Memory B cell (primary cell): Measurements from ENCODE around the gene DPP6.

Experiments
- ATAC-seq: fragments of 150-1000 bp; cut with Tn5 transposase; 2 replicates; pipeline ENCODE4 v1.10.0; 2021; ENCODE audit warnings: low read depth, mild to moderate bottlenecking, moderate library complexity
- DNase-seq, 2 donors: peaks; one replicate each; pipeline ENCODE4 v3.0.0; 2022; ENCODE audit warnings: low spot score in 2 of 2
- H3K27ac Mint-ChIP-seq: one replicate; pipeline ENCODE4 v1.8.0; 2022; ENCODE audit warnings: mild to moderate bottlenecking, moderate library complexity, mixed read lengths
- H3K27me3 Mint-ChIP-seq: one replicate; pipeline ENCODE4 v1.8.0; 2022; ENCODE audit warnings: mixed read lengths
- H3K36me3 Mint-ChIP-seq: one replicate; pipeline ENCODE4 v1.8.0; 2022; ENCODE audit warnings: mild to moderate bottlenecking, mixed read lengths
- H3K4me1 Mint-ChIP-seq: one replicate; pipeline ENCODE4 v1.8.0; 2022; ENCODE audit warnings: mixed read lengths
- H3K4me3 Mint-ChIP-seq: one replicate; pipeline ENCODE4 v1.8.0; 2022; ENCODE audit warnings: mild to moderate bottlenecking, moderate library complexity, mixed read lengths
- H3K9me3 Mint-ChIP-seq: one replicate; pipeline ENCODE4 v1.8.0; 2022; ENCODE audit warnings: mixed read lengths

The DPP6 gene

GRCh38 chr7:154910977-154911376, 858.8 kb downstream of the DPP6 start:
- Mint-ChIP-seq H3K4me1 (peaks cover 5% of the 10 kb centered on the region), H3K27me3 (peaks cover 16% of the 10 kb centered on the region), H3K9me3 (peaks cover 2% of the 10 kb centered on the region), H3K4me3 (no peak overlapping the region), H3K27ac (no peak overlapping the region), H3K36me3 (peaks cover 3% of the 10 kb centered on the region)
- ATAC-seq (no peak), DNase-seq (no peak)

GRCh38 chr7:154911411-154911810, 859.2 kb downstream of the DPP6 start:
- Mint-ChIP-seq H3K36me3 (peaks cover 3% of the 10 kb centered on the region), H3K4me3 (no peak overlapping the region), H3K27me3 (peaks cover 16% of the 10 kb centered on the region), H3K27ac (no peak overlapping the region), H3K4me1 (peaks cover 5% of the 10 kb centered on the region), H3K9me3 (peaks cover 2% of the 10 kb centered on the region)
- no peak for DNase-seq
- ATAC-seq: no peak

DNA sequence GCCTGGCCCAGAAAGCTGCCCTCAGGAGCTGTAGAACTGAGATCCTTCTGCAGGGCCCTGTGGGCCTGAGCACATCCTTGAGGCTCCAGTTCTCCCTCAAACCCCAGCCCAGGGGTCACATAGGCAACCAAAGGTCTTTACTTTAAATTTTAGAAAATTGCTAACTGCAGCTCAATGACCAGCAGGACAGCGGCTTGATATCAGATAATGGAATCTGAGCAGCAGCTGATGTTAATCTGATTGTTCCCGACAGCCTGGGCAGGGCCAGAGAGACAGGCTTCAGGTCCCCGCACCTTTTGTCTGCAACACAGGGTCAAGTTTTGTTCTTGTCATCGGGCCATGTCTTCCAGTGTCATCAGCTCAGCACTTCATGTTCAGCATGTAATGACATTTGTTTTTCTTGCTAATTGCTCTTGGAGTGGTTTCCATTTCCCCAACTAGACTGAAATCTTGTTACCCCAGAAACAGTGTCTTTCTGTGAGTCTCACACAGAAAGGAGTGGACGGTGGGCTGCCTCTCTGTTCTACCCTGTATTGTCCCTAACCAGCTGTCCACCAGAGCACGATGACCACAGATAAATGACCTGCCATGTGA, 859.8 kb downstream of the DPP6 start:
- Mint-ChIP-seq H3K4me3 (no peak overlapping the region), H3K27me3 (peaks cover 16% of the 10 kb centered on the region), H3K9me3 (peaks cover 2% of the 10 kb centered on the region), H3K4me1 (peaks cover 5% of the 10 kb centered on the region), H3K27ac (no peak overlapping the region), H3K36me3 (peaks cover 3% of the 10 kb centered on the region)
- ATAC-seq (no peak), DNase-seq (no peak)

DNA sequence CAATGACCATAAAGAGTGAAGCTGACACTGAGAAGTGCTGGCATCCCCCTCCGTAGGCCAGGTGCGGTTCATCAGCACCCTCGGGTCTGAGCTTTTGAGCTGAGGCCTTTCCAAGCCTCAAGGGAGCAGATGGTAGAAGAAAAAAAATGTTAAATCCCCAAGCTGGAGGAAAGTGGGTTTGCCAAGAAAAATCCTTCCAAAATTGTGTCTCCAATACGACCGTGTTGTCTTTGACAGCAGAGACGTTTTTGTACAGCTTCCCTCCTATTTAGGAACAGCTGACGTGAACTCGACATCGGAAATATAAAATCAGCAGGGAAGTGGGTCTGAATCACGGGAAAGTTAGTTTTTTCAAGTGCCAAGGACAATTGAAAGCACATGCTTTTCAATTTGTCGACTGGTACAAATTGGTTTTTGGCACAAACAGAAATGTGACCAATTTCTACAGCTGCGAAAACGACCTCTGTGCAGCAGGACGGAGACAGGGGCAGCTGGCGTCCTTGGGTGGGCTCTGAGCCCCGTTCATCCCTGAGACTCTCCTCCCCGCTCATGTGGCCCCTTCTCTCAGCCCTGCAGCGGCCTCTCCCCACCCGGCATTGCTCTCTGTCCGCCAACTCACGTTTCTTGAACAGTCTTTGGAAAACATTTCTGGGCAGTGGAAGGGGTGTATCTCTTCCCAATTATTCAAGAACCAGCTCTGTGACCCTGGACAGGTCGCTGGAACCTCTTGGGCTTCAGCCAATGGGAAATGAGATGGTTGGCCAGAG, 860.9 kb downstream of the DPP6 start:
- Mint-ChIP-seq H3K9me3 (peaks cover 2% of the 10 kb centered on the region), H3K4me3 (peak overlapping the region; percentile 12), H3K36me3 (peaks cover 3% of the 10 kb centered on the region), H3K27ac (no peak overlapping the region), H3K27me3 (peaks cover 16% of the 10 kb centered on the region), H3K4me1 (peaks cover 5% of the 10 kb centered on the region)
- ATAC-seq: no peak
- DNase-seq: no peak

- H3K4me1 Mint-ChIP-seq: peaks cover 5% of the 10 kb centered on the region
- peak overlapping the region; percentile 87 for H3K4me3 Mint-ChIP-seq
- H3K36me3 Mint-ChIP-seq: peaks cover 3% of the 10 kb centered on the region
- peak; percentile 89 to 96 for DNase-seq
- peaks cover 16% of the 10 kb centered on the region for H3K27me3 Mint-ChIP-seq
- ATAC-seq: peak; percentile 93
- no peak overlapping the region for H3K27ac Mint-ChIP-seq
- peaks cover 2% of the 10 kb centered on the region for H3K9me3 Mint-ChIP-seq
Observed at GRCh38 chr7:154913638-154914307, 861.6 kb downstream of the DPP6 start.

GRCh38 chr7:154914308-154914995, 862.3 kb downstream of the DPP6 start:
- H3K4me1 Mint-ChIP-seq: peaks cover 5% of the 10 kb centered on the region
- ATAC-seq (peak; percentile 23), DNase-seq (peak in 1 of 2 donors; percentile 27)
- H3K36me3 Mint-ChIP-seq: peaks cover 3% of the 10 kb centered on the region
- H3K4me3 Mint-ChIP-seq: peak overlapping the region; percentile 56
- H3K27ac Mint-ChIP-seq: no peak overlapping the region
- H3K9me3 Mint-ChIP-seq: peaks cover 2% of the 10 kb centered on the region
- H3K27me3 Mint-ChIP-seq: peaks cover 13% of the 10 kb centered on the region

GRCh38 chr7:154914996-154915380, 862.8 kb downstream of the DPP6 start:
- H3K36me3 Mint-ChIP-seq: peaks cover 3% of the 10 kb centered on the region
- DNase-seq (no peak), ATAC-seq (peak; percentile 25)
- peaks cover 5% of the 10 kb centered on the region for H3K4me1 Mint-ChIP-seq
- peaks cover 13% of the 10 kb centered on the region for H3K27me3 Mint-ChIP-seq
- peaks cover 2% of the 10 kb centered on the region for H3K9me3 Mint-ChIP-seq
- no peak overlapping the region for H3K27ac Mint-ChIP-seq
- peak overlapping the region; percentile 56 for H3K4me3 Mint-ChIP-seq

- no peak for DNase-seq
Observed at GRCh38 chr7:154915600-154915999, 863.4 kb downstream of the DPP6 start.

DNA sequence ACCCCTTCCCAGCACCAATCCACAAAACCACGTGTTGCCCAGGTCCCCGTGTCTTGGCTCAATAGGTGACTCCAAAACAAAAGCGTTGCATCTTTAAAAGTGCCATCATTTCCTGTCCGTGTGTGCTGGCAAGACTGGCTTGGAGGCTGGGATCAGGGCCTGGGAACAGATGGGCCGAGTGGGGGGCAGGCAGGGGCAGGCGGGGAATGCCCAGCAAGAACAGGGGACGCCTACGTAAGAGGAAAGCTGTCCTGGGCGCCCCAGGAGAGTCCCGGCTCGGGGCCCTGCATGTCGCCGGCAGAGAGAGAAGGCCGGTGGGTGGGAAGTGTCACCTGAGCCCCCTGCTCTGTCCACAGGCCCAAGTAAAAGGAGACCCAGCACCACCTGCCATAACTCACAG, 864.2 kb downstream of the DPP6 start:
- Mint-ChIP-seq H3K36me3 (peaks cover under 1% of the 10 kb centered on the region), H3K27me3 (peaks cover 8% of the 10 kb centered on the region), H3K9me3 (peaks cover under 1% of the 10 kb centered on the region), H3K27ac (no peak overlapping the region), H3K4me3 (no peak overlapping the region), H3K4me1 (peaks cover 5% of the 10 kb centered on the region)
- DNase-seq: no peak
- no peak for ATAC-seq

More at GRCh38 chr7:154915600-154915999, 863.4 kb downstream of the DPP6 start:
- Mint-ChIP-seq H3K9me3 (peaks cover 2% of the 10 kb centered on the region), H3K27me3 (peaks cover 13% of the 10 kb centered on the region), H3K36me3 (peaks cover 3% of the 10 kb centered on the region), H3K27ac (no peak overlapping the region), H3K4me1 (peaks cover 5% of the 10 kb centered on the region), H3K4me3 (peak overlapping the region; percentile 18)
- ATAC-seq: no peak

DNA sequence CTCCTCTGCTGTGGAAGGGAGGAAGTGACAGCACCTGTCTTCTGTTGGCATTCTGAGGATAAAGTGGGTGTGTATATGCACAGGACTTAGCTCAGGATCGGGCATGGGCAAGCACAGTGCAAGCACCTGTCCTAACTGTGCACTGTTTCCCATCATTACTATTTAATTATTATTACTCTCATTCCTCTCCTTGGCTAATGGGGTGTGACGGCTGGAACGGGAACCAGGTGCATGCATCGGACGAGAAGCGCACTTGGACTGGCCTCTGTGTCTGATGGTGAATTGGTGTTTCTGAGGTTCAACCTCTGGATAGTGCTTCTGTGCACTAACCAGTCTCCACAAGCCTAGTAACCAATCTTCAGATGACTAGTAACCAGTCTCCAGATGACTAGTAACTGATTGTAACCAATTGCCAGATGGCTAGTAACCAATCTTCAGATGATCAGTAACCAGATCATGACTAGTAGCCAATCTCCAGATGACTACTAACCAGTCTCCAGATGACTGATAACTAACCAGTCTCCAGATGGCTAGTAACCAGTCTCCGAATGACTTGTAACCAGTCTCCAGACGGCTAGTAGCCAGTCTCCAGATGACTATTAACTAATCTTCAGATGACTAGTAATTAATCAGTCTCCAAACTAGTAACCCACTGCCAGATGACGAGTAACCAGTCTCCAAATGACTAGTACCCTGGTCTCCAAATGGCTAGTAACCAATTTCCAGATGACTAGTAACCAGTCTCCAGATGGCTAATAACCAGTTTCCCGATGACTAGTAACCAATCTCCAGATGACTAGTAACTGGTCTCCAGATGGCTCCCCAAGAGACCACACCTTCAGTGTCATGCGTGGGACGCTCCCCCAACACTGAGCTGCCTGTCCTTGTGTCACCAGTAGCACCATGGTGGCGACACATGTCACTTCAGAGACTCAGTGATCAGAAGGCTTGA, 864.9 kb downstream of the DPP6 start:
- Mint-ChIP-seq H3K27me3 (peaks cover 7% of the 10 kb centered on the region), H3K4me1 (peaks cover 5% of the 10 kb centered on the region), H3K27ac (no peak overlapping the region), H3K4me3 (no peak overlapping the region), H3K9me3 (no peaks in the 10 kb centered on the region), H3K36me3 (no peaks in the 10 kb centered on the region)
- no peak for DNase-seq
- ATAC-seq: no peak

GRCh38 chr7:154917808-154918160, 865.6 kb downstream of the DPP6 start:
- ATAC-seq (no peak), DNase-seq (no peak)
- H3K9me3 Mint-ChIP-seq: no peaks in the 10 kb centered on the region
- H3K4me1 Mint-ChIP-seq: peaks cover 5% of the 10 kb centered on the region
- no peaks in the 10 kb centered on the region for H3K36me3 Mint-ChIP-seq
- peaks cover 6% of the 10 kb centered on the region for H3K27me3 Mint-ChIP-seq
- H3K27ac Mint-ChIP-seq: no peak overlapping the region
- H3K4me3 Mint-ChIP-seq: no peak overlapping the region

DNA sequence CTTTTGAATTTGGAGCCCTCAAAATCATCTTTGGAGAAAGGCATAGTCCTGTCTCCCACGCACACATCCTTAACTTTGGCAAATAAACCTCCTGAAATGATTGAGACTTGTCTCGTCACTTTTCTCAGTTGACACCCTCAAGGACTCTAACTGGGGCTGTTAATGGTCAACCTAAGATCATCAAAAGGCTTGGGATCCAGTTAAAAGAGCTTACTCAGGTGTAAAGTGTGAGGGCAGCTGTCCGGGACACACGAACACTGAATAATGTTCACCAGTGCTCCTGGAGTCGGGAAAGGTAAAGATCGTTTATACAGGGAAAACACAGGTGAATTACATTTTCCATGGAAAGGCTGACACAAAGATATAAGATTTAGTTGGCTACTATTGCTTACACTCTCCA, 866.1 kb downstream of the DPP6 start:
- H3K27me3 Mint-ChIP-seq: peaks cover 6% of the 10 kb centered on the region
- ATAC-seq: no peak

DNA sequence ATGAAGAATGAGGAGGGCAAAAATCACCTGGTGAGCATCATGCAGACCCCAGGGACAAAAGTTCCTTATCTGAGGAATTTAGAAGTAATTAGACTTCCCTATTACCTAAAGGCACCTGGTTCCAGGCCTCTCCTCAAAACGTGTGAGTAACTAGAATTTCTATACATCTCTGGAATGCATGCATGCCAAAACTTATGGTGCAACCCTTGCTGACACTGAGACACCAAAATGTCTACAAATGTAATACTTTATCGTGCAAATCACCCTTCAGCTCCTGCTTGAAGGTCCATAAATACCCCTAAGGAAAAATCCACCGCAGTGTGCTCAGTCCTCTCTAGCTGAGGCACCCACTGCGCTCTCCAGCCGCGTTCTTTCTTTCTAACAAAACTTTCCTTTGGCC, 866.5 kb downstream of the DPP6 start:
- no peak for DNase-seq
- Mint-ChIP-seq H3K4me3 (no peak overlapping the region), H3K27ac (no peak overlapping the region), H3K9me3 (no peaks in the 10 kb centered on the region), H3K36me3 (no peaks in the 10 kb centered on the region), H3K27me3 (peaks cover 6% of the 10 kb centered on the region), H3K4me1 (peaks cover 5% of the 10 kb centered on the region)
- ATAC-seq: no peak

More for the DNA sequence above, 866.1 kb downstream of the DPP6 start:
- Mint-ChIP-seq H3K9me3 (no peaks in the 10 kb centered on the region), H3K36me3 (no peaks in the 10 kb centered on the region), H3K27ac (no peak overlapping the region), H3K4me1 (peaks cover 5% of the 10 kb centered on the region), H3K4me3 (no peak overlapping the region)
- no peak for DNase-seq
